Activated CD4-positive, alpha-beta T cell treated with anti-CD3 and anti-CD28 coated beads for 24 hours (primary cell): ENCODE results near the gene CDK3.

ENCODE experiments used
- DNase-seq, 2 donors: peaks; one replicate each; pipeline ENCODE4 v3.0.0-alpha.2; 2020; ENCODE audit warnings: low read depth in 2 of 2

CDK3 gene

DNA sequence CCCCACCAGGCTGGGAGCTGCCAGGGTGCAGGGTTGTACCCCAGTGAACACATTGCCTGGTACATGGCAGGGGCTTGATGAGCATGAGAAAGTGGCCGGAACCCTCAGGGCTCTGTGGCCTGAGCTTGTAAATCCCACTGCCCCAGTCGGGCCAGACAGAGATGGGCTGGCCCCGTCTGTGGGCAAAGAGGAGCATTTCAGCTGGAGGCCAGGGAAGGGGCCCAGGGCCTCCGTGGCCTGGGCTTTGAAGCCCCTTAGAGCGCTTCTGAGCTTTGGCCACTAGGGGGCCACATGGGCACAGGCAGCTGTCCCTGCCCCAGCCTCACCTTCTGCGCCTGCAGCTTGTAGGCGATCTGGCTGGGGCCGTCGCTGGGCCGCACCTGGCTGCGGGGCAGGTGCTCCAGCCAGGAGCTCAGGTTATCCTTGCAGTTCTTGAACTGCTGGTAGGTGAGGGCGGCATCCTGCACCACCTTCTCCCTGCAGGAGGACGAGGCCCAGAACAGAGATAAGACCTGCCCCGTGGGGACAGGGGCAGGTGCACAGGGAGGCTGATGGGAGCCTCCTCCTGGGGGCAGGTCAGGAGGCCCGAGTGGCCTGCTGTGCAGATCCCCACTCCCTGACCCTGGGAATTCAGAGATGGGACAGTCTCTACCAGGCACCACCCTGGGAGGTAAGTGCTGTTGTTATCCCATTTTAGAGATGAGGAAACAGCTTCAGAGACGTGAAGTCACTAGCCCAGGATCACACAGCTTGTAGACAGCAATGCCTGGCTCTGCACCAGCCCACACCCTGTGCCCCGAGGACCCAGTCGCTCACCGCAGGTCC, 13.7 kb downstream of the CDK3 start:
- peak; percentile 68 to 73 for DNase-seq

- DNase-seq: no peak
These were observed 14.2 kb downstream of the CDK3 start for GRCh38 chr17:76014925-76015261.

GRCh38 chr17:76017481-76018339, 17.1 kb downstream of the CDK3 start:
- DNase-seq: no peak

GRCh38 chr17:76018340-76018680, 17.7 kb downstream of the CDK3 start:
- DNase-seq: no peak

- DNase-seq: no peak
These were observed 18.1 kb downstream of the CDK3 start for GRCh38 chr17:76018801-76019200.

- no peak for DNase-seq
These were observed 19.3 kb downstream of the CDK3 start for GRCh38 chr17:76019833-76020467.

DNA sequence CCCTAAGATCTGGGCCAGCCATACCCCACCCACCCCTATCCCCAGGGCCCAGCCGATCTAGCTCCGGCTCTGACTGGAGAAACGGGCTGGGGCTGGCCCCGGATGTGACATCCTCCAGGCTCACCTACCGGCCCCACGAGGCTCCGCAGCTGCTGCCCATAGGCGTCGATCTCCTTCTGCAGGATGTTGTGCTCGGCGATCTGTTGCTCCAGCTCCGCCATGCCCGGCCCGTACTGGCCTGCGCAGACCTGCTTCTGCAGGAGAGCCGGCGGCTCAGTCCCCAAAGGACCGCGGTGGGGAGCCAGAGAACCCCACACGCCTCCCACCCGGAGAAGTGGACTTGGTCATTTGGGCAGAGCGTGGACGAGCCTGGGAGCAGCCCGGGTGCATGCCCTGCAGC, 21.6 kb downstream of the CDK3 start:
- no peak for DNase-seq

DNA sequence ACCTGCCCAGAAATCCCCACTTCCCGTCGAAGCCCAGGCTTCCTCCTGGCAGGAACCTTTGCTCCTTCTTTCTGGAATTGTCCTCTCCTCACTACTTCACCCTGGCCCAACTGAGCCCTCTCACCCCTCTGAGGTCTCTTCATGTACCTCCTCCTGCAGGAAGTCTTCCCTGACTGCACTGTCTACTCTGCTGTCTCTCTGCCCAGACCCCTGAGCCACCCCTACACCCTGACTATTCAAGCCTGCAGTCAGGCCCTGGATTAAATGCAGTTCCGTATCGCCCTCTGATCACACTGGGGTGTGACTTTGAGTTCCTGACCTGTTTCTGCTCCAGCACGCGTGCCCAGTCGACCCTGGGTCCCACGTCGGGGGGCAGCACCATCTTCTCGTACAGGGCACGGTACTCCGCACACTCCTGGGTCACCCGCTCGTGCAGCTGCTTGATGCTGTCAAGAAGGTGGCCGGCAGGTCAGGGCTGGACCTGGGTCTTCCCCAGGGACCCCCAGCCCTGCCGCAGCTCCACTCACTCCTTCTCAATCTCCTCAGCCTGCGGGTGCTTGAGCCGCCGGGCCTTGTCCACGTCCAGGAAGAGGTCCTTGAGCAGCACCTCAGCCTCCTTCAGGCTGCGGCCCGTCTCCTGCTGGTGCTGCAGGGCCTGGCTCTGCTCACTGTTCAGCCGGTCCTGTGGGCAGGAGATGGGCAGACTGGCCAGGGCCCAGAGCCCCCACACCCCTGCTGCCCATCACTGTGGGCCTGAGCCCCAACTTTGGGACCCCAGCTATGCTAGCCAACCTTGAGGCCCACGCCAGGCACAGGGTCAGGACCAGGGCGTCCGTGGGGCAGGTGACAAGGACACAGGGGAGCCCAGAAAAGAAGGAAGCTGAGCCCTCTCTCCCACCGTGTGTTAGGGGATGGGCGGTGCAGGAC, 22.6 kb downstream of the CDK3 start:
- no peak for DNase-seq

DNA sequence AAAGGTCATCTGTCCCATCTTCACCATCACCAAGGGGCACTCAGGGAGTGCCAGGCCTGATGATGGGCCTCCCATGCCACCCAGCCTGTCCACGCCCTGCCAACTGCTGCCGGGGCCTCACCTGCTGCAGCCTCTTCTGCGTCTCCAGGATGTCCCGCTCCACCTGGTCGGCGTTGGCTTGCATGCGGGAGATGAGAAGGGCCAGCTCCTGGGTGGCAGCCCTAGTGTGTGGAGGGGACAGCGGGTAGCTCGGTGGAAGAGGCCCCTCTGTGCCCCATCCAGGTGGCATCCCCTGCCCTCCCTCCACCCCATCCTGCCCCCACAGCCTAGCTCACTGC, 23.2 kb downstream of the CDK3 start:
- DNase-seq: no peak

DNA sequence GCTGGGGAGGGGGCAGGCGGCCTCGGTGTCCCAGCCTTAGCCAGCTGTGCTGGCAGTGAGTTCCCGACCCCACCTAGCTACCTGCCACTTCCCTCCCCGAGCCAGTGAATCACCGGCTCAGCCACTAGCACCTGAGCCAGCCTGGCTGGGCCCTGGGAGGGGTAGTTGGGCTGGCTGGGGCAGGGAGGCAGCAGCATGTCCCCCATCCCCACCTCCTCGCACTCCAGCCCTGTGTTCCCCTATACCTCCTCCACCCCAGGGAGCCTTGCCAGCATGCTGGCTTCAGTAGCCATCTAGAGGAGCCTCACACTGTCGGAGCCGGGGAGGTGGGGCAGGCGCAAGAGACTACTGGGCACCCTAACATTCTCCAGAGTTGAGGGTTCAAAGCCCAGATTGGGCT, 23.7 kb downstream of the CDK3 start:
- no peak for DNase-seq

- no peak for DNase-seq
These were observed 24.6 kb downstream of the CDK3 start for GRCh38 chr17:76025294-76025693.

DNA sequence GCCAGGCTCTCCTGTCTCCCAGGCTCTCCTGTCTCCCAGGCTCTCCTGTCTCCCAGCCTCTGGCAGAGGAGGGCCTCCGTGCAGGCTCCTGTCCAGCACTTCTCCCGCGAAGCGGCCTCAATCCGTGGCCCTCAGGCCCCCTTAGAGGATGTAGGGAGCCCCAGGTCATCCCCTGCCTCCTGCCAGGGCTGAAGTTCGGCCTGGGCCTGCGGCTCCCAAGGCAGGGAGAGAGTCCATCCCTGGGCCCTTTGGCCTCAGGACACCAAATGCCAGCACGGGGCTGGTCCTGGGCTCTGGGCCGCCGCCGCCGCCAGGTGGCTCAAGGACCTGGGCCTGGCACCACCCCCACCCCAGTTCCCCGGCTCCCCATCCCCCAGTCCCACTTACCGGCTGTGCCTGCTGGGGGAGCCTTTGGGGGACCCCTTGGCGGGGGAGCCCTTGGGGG, 26.1 kb downstream of the CDK3 start:
- no peak for DNase-seq

DNA sequence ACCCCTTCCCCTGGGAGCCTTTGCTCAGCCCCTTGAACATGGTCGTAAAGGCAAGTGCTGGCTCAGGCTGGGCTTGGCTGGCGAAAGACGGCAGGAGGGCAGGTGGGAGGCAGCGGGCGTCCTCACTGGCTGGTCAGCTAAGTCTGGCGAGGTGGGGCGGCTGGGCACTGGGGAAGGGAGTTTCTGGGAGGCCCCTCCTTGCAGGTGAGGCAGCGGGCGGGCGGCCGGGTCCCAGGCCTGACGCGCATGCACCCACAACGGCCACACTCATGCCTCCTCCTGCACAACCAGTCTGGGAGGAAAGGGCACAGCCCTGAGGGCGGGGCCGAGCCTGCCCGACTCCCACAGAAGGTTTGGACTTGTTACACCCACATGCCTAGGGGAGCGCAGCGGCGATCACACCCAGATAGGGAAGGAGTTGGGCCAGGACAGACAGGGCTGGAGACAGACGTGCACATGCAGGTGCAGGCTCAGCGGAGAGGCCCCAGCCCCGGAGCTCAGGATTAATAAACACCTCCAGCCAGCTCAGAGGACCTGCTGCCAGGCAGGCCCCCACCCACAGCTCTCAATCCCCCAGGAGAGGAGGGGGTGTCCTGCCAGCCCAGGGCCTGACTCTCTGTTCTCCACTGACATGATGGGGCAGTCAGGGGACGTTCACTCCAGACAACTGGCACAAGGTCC, 26.6 kb downstream of the CDK3 start, which contains the start of gene EVPL:
TSS of gene EVPL (minus strand) at position 148 of the 681 bp plus-strand sequence. CDS start at position 40, 108 bp downstream.
- DNase-seq: no peak

DNA sequence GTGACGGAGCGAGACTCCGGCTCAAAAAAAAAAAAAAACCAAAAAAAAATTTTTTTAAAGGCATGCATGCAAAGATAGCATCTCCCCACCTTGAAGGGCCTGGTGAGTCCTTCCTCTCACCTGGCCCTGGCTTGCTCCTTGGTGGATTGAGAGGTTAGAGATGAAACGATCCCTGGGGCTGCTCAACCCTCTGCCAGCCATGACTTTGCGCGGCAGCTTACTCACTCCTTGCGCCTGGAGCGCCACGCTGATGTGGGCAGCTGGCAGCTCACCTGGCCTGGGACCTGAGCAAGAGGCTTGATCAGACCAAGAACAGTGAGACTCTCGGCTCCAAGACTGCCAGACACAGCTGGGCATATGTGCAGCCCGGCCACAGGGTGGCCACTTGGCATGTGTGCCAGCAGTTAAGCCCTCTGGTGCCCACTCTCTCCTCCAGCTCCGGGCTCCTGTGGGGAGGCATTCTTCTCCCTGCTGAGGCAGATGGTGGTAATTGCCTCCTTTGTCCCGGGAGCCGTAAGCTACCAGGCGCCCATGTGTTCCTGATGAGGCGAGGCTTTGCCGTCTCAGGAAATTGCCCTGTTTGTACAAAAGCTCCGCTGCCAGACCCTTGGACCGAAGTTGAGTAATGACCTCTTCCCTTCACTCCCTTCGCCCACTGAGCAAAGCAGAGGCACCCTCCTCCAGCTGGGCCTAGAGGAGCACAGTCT, 31.6 kb downstream of the CDK3 start:
- no peak for DNase-seq

DNA sequence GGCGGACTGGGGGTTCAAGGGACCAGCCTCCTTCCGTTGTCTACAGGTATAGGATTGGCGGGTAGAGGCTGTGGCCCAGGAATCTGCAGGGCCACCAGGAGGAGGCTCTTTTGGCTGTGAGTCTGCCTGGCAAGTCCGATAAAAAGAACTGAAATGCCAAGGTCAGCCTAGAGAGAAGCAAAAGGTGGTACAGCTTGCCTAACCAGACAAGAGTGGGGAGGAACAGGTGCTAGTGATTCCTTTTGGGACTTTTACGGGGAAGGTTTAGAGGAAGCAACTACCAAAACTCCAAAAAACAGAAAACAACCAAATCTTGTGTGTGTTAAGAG, 32.1 kb downstream of the CDK3 start:
- DNase-seq: no peak

DNA sequence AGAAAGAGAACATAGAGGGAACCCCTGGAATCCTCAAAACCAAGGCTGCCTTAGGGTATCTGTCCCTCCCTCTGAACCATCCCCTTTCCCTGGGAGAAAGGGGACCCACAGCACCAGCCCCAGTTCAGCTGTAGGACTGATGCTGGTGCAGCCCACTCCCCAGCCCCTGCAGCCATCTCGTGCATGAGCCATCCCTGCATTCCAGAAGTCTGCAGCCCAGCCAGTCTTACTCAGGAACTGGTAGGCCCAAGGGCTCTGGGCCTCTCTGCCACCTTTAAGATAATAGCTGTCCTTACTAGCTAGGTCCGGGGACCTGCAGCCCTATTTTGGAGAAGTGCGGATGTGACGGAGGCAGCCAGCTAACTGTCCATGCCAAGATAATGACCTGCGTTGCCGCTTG, 32.5 kb downstream of the CDK3 start:
- DNase-seq: no peak

GRCh38 chr17:76034428-76035350, 34.0 kb downstream of the CDK3 start:
- DNase-seq: no peak

DNA sequence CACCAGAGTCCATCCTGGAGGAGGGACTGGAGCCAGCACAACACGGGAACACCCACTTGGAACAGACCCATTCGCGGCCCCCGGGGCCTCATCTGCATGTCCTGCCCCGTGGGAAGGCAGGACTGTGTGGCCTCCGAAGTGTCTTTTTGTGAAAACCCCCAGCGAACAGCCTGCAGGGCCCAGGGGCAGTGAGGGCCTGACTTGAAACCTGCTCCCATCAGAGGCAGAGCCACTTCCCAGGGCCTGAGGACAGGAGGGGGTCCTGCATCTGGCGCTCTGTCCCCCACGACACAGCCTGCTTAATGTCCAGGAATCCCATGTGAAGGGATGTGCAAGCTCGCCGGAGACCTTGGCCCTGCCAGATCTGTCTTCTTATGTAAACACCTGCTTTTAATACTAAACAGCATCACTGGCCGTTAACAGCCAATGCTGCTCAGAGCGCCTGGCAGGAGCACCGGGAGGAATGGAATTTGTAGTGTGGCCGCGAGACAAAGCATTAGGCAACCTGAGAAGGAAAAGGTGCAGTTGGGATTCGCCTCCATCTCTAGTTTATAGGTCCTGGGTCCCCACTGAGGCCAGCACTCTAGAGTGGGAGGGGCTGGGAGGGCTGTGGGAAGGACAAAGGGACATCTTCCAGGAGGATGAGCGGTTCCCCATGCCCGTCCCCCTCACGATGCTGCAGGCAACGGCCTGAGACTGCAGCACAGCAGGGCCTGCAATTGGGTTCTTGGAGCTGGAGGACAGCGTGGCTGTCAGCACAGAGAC, 36.0 kb downstream of the CDK3 start:
- DNase-seq: no peak

GRCh38 chr17:76038050-76038449, 37.4 kb downstream of the CDK3 start:
- DNase-seq: no peak
